HEK293 (cell line): ENCODE results near the gene AMN.

Experiments
- CTCF ChIA-PET: fragments of 350-600 bp; formaldehyde crosslinking; extraction: SDS; loops from one replicate; lab custom pipeline; 2021; ENCODE audit warnings: antibody characterized with exemption; lab: Yijun Ruan, JAX
- POLR2A ChIA-PET: fragments of 300-600 bp; formaldehyde crosslinking; extraction: SDS; loops from one replicate; lab custom pipeline; 2020; ENCODE audit warnings: antibody characterized with exemption, inconsistent platforms; lab: Yijun Ruan, JAX
- H3K27ac ChIP-seq: fragments of 200-500 bp; sonication (Bioruptor generic); 2 replicates; pipeline ENCODE4 v1.5.1; 2014; ENCODE audit warnings: low read depth, low read length, control low read depth, inconsistent platforms; ENCODE audit errors: extremely low read depth
- H3K36me3 ChIP-seq, 2 experiments: fragments of 200-500 bp in 1 of 2; sonication (Bioruptor generic) in 1 of 2; 1 replicate in 1 of 2; 2 replicates in 1 of 2; pipeline ENCODE4 v1.5.1; 2014 to 2017; ENCODE audit warnings: inconsistent platforms in 2 of 2, low read length in 2 of 2; ENCODE audit not compliant: control insufficient read depth in 2 of 2, insufficient read depth in 1 of 2
- H3K4me1 ChIP-seq: fragments of 200-500 bp; sonication (Bioruptor generic); 2 replicates; pipeline ENCODE4 v1.5.1; 2014; ENCODE audit warnings: mild to moderate bottlenecking, low read length, inconsistent platforms; ENCODE audit not compliant: control insufficient read depth, insufficient read depth
- H3K4me3 ChIP-seq: 2 replicates; pipeline ENCODE4 v1.5.1; 2011; ENCODE audit warnings: low read depth, mild to moderate bottlenecking, control low read depth, low read length, moderate library complexity
- H3K9me3 ChIP-seq: fragments of 200-500 bp; sonication (Bioruptor generic); 2 replicates; pipeline ENCODE4 v1.5.1; 2014; ENCODE audit warnings: low read depth, low read length, inconsistent platforms; ENCODE audit not compliant: control insufficient read depth, insufficient read depth
- CTCF ChIP-seq: fragments of 450-650 bp; formaldehyde crosslinking; IDR thresholded peaks from 2 replicates; pipeline ENCODE4 v1.5.1; 2016; ENCODE audit warnings: missing biosample characterization, missing genetic modification characterization
- INSM2 ChIP-seq: fragments of 450-650 bp; formaldehyde crosslinking; IDR thresholded peaks from 2 replicates; pipeline ENCODE4 v1.5.1; 2016; ENCODE audit warnings: missing biosample characterization, missing genetic modification characterization
- ZBTB49 ChIP-seq: fragments of 450-650 bp; formaldehyde crosslinking; IDR thresholded peaks from 2 replicates; pipeline ENCODE4 v1.5.1; 2016; ENCODE audit warnings: missing biosample characterization, missing genetic modification characterization, low read depth
- ZIC2 ChIP-seq: fragments of 450-650 bp; formaldehyde crosslinking; IDR thresholded peaks from 2 replicates; pipeline ENCODE4 v1.5.1; 2016; ENCODE audit warnings: missing biosample characterization, missing genetic modification characterization
- ZNF112 ChIP-seq: fragments of 450-650 bp; formaldehyde crosslinking; IDR thresholded peaks from 2 replicates; pipeline ENCODE4 v1.5.0; 2017; ENCODE audit warnings: missing biosample characterization, missing genetic modification characterization
- ZNF157 ChIP-seq: fragments of 450-650 bp; formaldehyde crosslinking; IDR thresholded peaks from 2 replicates; pipeline ENCODE4 v1.5.1; 2016; ENCODE audit warnings: missing biosample characterization, missing genetic modification characterization
- ZNF311 ChIP-seq: fragments of 450-650 bp; formaldehyde crosslinking; IDR thresholded peaks from 2 replicates; pipeline ENCODE4 v1.5.1; 2017; ENCODE audit warnings: missing biosample characterization, missing genetic modification characterization, borderline replicate concordance
- ZNF354C ChIP-seq: fragments of 450-650 bp; formaldehyde crosslinking; IDR thresholded peaks from 2 replicates; pipeline ENCODE4 v1.5.1; 2016; ENCODE audit warnings: missing biosample characterization, missing genetic modification characterization, low read depth, borderline replicate concordance
- ZNF449 ChIP-seq: fragments of 450-650 bp; formaldehyde crosslinking; IDR thresholded peaks from 2 replicates; pipeline ENCODE4 v1.5.1; 2017; ENCODE audit warnings: missing biosample characterization, mild to moderate bottlenecking, missing genetic modification characterization, moderate library complexity
- ZNF558 ChIP-seq: fragments of 450-650 bp; formaldehyde crosslinking; IDR thresholded peaks from 2 replicates; pipeline ENCODE4 v1.5.1; 2016; ENCODE audit warnings: missing biosample characterization, missing genetic modification characterization
- ZNF701 ChIP-seq: fragments of 450-650 bp; formaldehyde crosslinking; IDR thresholded peaks from 2 replicates; pipeline ENCODE4 v1.5.1; 2016; ENCODE audit warnings: missing biosample characterization, missing genetic modification characterization
- ZNF768 ChIP-seq: fragments of 450-650 bp; formaldehyde crosslinking; IDR thresholded peaks from 2 replicates; pipeline ENCODE4 v1.5.1; 2018; ENCODE audit warnings: missing biosample characterization, mild to moderate bottlenecking, missing genetic modification characterization

Gene AMN

DNA sequence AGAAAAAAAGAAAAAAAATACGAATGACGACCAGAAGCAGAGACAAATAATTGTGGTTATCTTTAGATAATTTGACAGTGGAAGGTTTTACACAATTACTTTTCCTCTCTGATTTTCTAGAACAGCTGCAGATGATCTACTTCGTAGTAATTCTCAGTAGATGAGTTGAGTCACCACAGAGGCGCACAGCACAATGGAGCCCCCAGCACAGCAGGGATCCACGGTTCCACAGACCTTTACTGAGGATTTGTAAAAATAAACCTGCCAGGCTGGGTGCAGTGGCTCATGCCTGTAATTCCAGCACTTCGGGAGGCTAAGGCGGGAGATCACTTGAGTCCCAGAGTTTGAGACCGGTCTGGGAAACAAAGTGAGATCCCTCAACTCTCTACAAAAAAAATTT lies 29.3 kb downstream of the AMN start:
- H3K9me3 ChIP-seq: no peaks in the 10 kb centered on the region
- ChIA-PET CTCF (no interaction called here), POLR2A (no interaction called here)
- no peak for TF ChIP-seq CTCF (tag by site-specific recombination)
- TF ChIP-seq ZIC2 (tag by site-specific recombination): 0 out of 2 replicates have a peak, but pooled peaks have one; percentile 25
- no peak for TF ChIP-seq ZNF112
- H3K36me3 ChIP-seq: peaks cover 12 to 85% of the 10 kb centered on the region in 2 experiments; a peak in 2 of 3 replicates
- no peak overlapping the region for H3K27ac ChIP-seq
- H3K4me1 ChIP-seq: no peaks in the 10 kb centered on the region
- no peak overlapping the region for H3K4me3 ChIP-seq

GRCh38 chr14:102952276-102952675 lies 29.8 kb downstream of the AMN start:
- no peak overlapping the region for H3K27ac ChIP-seq
- no peak overlapping the region for H3K4me3 ChIP-seq
- TF ChIP-seq ZNF449 (tag by site-specific recombination) (peak; percentile 61; the same call in 1 of the 2 replicates), ZNF157 (tag by site-specific recombination) (no peak)
- CTCF ChIA-PET: no interaction called here
- H3K4me1 ChIP-seq: no peaks in the 10 kb centered on the region
- POLR2A ChIA-PET: no interaction called here
- peaks cover 16 to 83% of the 10 kb centered on the region in 2 experiments; a peak in 2 of 3 replicates for H3K36me3 ChIP-seq
- no peaks in the 10 kb centered on the region for H3K9me3 ChIP-seq

DNA sequence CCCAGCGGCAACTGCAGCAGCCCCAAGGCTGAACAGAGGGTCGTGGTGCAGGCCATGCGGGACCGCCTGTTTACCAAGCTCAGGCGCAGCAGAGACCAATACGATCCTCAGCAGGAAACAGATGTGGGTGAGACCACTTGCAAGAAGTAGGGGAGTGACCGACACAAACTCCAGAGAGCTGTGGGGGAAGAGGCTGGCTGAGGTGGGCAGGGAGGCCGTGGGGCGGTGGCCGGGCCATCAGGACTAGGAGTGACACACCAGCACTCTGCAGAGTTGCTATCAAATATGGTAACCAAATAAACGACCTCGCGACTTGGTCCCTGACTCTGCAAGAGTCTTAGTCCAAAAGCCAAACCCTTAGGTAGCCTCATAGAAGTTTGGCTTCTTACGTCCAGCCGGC lies 30.6 kb downstream of the AMN start:
- ChIA-PET POLR2A (no interaction called here), CTCF (no interaction called here)
- no peak overlapping the region for H3K4me3 ChIP-seq
- H3K36me3 ChIP-seq: peaks cover 16 to 85% of the 10 kb centered on the region in 2 experiments
- TF ChIP-seq ZNF701 (tag by site-specific recombination) (no peak), ZNF558 (no peak)
- H3K4me1 ChIP-seq: no peaks in the 10 kb centered on the region
- no peaks in the 10 kb centered on the region for H3K9me3 ChIP-seq
- no peak overlapping the region for H3K27ac ChIP-seq

- POLR2A ChIA-PET: no interaction called here
- Histone ChIP-seq H3K4me1 (no peaks in the 10 kb centered on the region), H3K4me3 (no peak overlapping the region), H3K27ac (no peak overlapping the region), H3K36me3 (peaks cover 16 to 87% of the 10 kb centered on the region in 2 experiments), H3K9me3 (no peaks in the 10 kb centered on the region)
- TF ChIP-seq INSM2 (tag by site-specific recombination) (no peak), ZBTB49 (tag by site-specific recombination) (no peak), ZNF768 (tag by site-specific recombination) (no peak), ZNF311 (no peak), ZNF354C (tag by site-specific recombination) (no peak)
- CTCF ChIA-PET: no interaction called here
These were observed 31.8 kb downstream of the AMN start for GRCh38 chr14:102954081-102954789.
